GM23338 (cell line): ENCODE measurements around the gene PHACTR1.

Source experiments
- CREB1 ChIP-seq: fragments of 250-450 bp; sonication (Bioruptor Pico); IDR thresholded peaks from 2 replicates; pipeline ENCODE4 v1.5.0; 2020; ENCODE audit warnings: low read depth, mild to moderate bottlenecking, moderate library complexity
- CTCF ChIP-seq, 2 experiments: fragments of 200-600 bp in 1 of 2; sonication (generic) in 1 of 2; conservative IDR thresholded peaks; 2 replicates each; pipeline versions ENCODE4 v1.5.1 to v1.6.1; 2016 to 2017; ENCODE audit warnings: antibody characterized with exemption in 2 of 2, low read depth in 2 of 2, mild to moderate bottlenecking in 2 of 2, moderate library complexity in 1 of 2
- EZH2 ChIP-seq: fragments of 200-600 bp; sonication (generic); IDR thresholded peaks from one replicate; pipeline ENCODE4 v1.8.0; 2017; ENCODE audit warnings: antibody characterized with exemption, mild to moderate bottlenecking, low read depth; ENCODE audit not compliant: unreplicated experiment
- EZH2phosphoT487 ChIP-seq: fragments of 200-600 bp; sonication (generic); IDR thresholded peaks from one replicate; pipeline ENCODE4 v1.8.1; 2018; ENCODE audit warnings: antibody characterized with exemption; ENCODE audit not compliant: unreplicated experiment
- JUNB ChIP-seq: IDR thresholded peaks from one replicate; pipeline ENCODE4 v1.6.1; 2016; ENCODE audit warnings: antibody characterized with exemption; ENCODE audit not compliant: unreplicated experiment
- POLR2AphosphoS5 ChIP-seq: IDR thresholded peaks from 2 replicates; pipeline ENCODE4 v1.6.1; 2016; ENCODE audit warnings: antibody characterized with exemption, low read depth
- REST ChIP-seq: IDR thresholded peaks from one replicate; pipeline ENCODE4 v1.6.1; 2018; ENCODE audit warnings: antibody characterized with exemption; ENCODE audit not compliant: unreplicated experiment

GRCh38 chr6:13319891-13320564 lies 603.5 kb downstream of the PHACTR1 start:
- TF ChIP-seq REST (no peak), CTCF (conservative IDR thresholded peaks at IDR 0.05; ENCODE audit: low read depth in 2 of 2) (no peak), EZH2 (no peak), EZH2phosphoT487 (no peak), CREB1 (CRISPR knock-in tag) (no peak), JUNB (no peak), POLR2AphosphoS5 (no peak)
